Measurements from ENCODE around the gene CTNNBIP1.

CTNNBIP1 gene

GRCh38 chr1:9846611-9847171 lies 63.4 kb downstream of the CTNNBIP1 start:
- no peaks in the 10 kb centered on the region for H3K9me3 Mint-ChIP-seq
- peaks cover 10% of the 10 kb centered on the region for H3K4me1 Mint-ChIP-seq
- H3K27ac Mint-ChIP-seq, result no peak overlapping the region
- no peak overlapping the region for H3K4me3 Mint-ChIP-seq
- ATAC-seq (no peak), DNase-seq (no peak)
- no peaks in the 10 kb centered on the region for H3K27me3 Mint-ChIP-seq
- no peaks in the 10 kb centered on the region for H3K36me3 Mint-ChIP-seq (ENCODE audit: low read depth)

- Mint-ChIP-seq H3K36me3 (ENCODE audit: low read depth) (no peaks in the 10 kb centered on the region), H3K27ac (no peak overlapping the region), H3K9me3 (no peaks in the 10 kb centered on the region), H3K4me3 (no peak overlapping the region), H3K4me1 (peaks cover 10% of the 10 kb centered on the region), H3K27me3 (no peaks in the 10 kb centered on the region)
- DNase-seq (no peak), ATAC-seq (no peak)
Measured at GRCh38 chr1:9845914-9846313, 64.2 kb downstream of the CTNNBIP1 start.

GRCh38 chr1:9844756-9845155 lies 65.3 kb downstream of the CTNNBIP1 start:
- DNase-seq (no peak), ATAC-seq (no peak)
- no peaks in the 10 kb centered on the region for H3K36me3 Mint-ChIP-seq (ENCODE audit: low read depth)
- peaks cover 3% of the 10 kb centered on the region for H3K4me1 Mint-ChIP-seq
- no peak overlapping the region for H3K27ac Mint-ChIP-seq
- no peaks in the 10 kb centered on the region for H3K27me3 Mint-ChIP-seq
- H3K4me3 Mint-ChIP-seq, result no peak overlapping the region
- no peaks in the 10 kb centered on the region for H3K9me3 Mint-ChIP-seq

- peaks cover 3% of the 10 kb centered on the region for H3K4me1 Mint-ChIP-seq
- H3K9me3 Mint-ChIP-seq, result no peaks in the 10 kb centered on the region
- no peak for DNase-seq
- H3K36me3 Mint-ChIP-seq (ENCODE audit: low read depth), result no peaks in the 10 kb centered on the region
- no peak overlapping the region for H3K4me3 Mint-ChIP-seq
- H3K27ac Mint-ChIP-seq, result no peak overlapping the region
- no peak for ATAC-seq
- H3K27me3 Mint-ChIP-seq, result no peaks in the 10 kb centered on the region
Measured at GRCh38 chr1:9844106-9844505, 66.0 kb downstream of the CTNNBIP1 start.

- no peaks in the 10 kb centered on the region for H3K27me3 Mint-ChIP-seq
- ATAC-seq, result no peak
Measured at GRCh38 chr1:9843576-9843945, 66.5 kb downstream of the CTNNBIP1 start.

GRCh38 chr1:9842781-9843575 lies 67.1 kb downstream of the CTNNBIP1 start:
- ATAC-seq, result no peak
- Mint-ChIP-seq H3K27me3 (no peaks in the 10 kb centered on the region), H3K9me3 (no peaks in the 10 kb centered on the region), H3K4me1 (peaks cover 1% of the 10 kb centered on the region), H3K4me3 (no peak overlapping the region), H3K36me3 (ENCODE audit: low read depth) (no peaks in the 10 kb centered on the region), H3K27ac (no peak overlapping the region)
- no peak for DNase-seq

More at GRCh38 chr1:9843576-9843945, 66.5 kb downstream of the CTNNBIP1 start:
- Mint-ChIP-seq H3K27ac (no peak overlapping the region), H3K4me1 (peaks cover 3% of the 10 kb centered on the region), H3K9me3 (no peaks in the 10 kb centered on the region), H3K4me3 (no peak overlapping the region), H3K36me3 (ENCODE audit: low read depth) (no peaks in the 10 kb centered on the region)
- no peak for DNase-seq

- Mint-ChIP-seq H3K4me3 (no peak overlapping the region), H3K36me3 (ENCODE audit: low read depth) (no peaks in the 10 kb centered on the region), H3K9me3 (no peaks in the 10 kb centered on the region), H3K27me3 (no peaks in the 10 kb centered on the region), H3K4me1 (no peaks in the 10 kb centered on the region), H3K27ac (no peak overlapping the region)
- DNase-seq (no peak), ATAC-seq (no peak)
Measured at GRCh38 chr1:9842073-9842711, 67.9 kb downstream of the CTNNBIP1 start.

- H3K27me3 Mint-ChIP-seq, result no peaks in the 10 kb centered on the region
- H3K36me3 Mint-ChIP-seq (ENCODE audit: low read depth), result no peaks in the 10 kb centered on the region
- no peak for ATAC-seq
- no peak for DNase-seq
- no peaks in the 10 kb centered on the region for H3K9me3 Mint-ChIP-seq
- no peak overlapping the region for H3K27ac Mint-ChIP-seq
- no peaks in the 10 kb centered on the region for H3K4me1 Mint-ChIP-seq
- H3K4me3 Mint-ChIP-seq, result no peak overlapping the region
Measured at GRCh38 chr1:9841460-9841859, 68.6 kb downstream of the CTNNBIP1 start.

- Mint-ChIP-seq H3K36me3 (ENCODE audit: low read depth) (no peaks in the 10 kb centered on the region), H3K27me3 (no peaks in the 10 kb centered on the region), H3K27ac (no peak overlapping the region), H3K4me3 (no peak overlapping the region), H3K4me1 (no peaks in the 10 kb centered on the region), H3K9me3 (no peaks in the 10 kb centered on the region)
- ATAC-seq, result no peak
- DNase-seq, result no peak
Measured at GRCh38 chr1:9840176-9840575, 69.9 kb downstream of the CTNNBIP1 start.

- H3K27ac Mint-ChIP-seq, result no peak overlapping the region
Measured at GRCh38 chr1:9838946-9839345, 71.1 kb downstream of the CTNNBIP1 start.

GRCh38 chr1:9836632-9836960 lies 73.5 kb downstream of the CTNNBIP1 start:
- no peaks in the 10 kb centered on the region for H3K9me3 Mint-ChIP-seq
- no peaks in the 10 kb centered on the region for H3K27me3 Mint-ChIP-seq
- DNase-seq (no peak), ATAC-seq (no peak)
- H3K36me3 Mint-ChIP-seq (ENCODE audit: low read depth), result no peaks in the 10 kb centered on the region
- H3K4me3 Mint-ChIP-seq, result no peak overlapping the region
- no peaks in the 10 kb centered on the region for H3K4me1 Mint-ChIP-seq
- no peak overlapping the region for H3K27ac Mint-ChIP-seq

More at GRCh38 chr1:9838946-9839345, 71.1 kb downstream of the CTNNBIP1 start:
- ATAC-seq (no peak), DNase-seq (no peak)
- Mint-ChIP-seq H3K4me1 (no peaks in the 10 kb centered on the region), H3K27me3 (no peaks in the 10 kb centered on the region), H3K36me3 (ENCODE audit: low read depth) (no peaks in the 10 kb centered on the region), H3K9me3 (no peaks in the 10 kb centered on the region), H3K4me3 (no peak overlapping the region)

GRCh38 chr1:9835758-9836631 lies 74.1 kb downstream of the CTNNBIP1 start:
- H3K36me3 Mint-ChIP-seq (ENCODE audit: low read depth), result no peaks in the 10 kb centered on the region
- H3K4me1 Mint-ChIP-seq, result no peaks in the 10 kb centered on the region
- no peak for DNase-seq
- H3K27ac Mint-ChIP-seq, result no peak overlapping the region
- ATAC-seq, result no peak
- no peaks in the 10 kb centered on the region for H3K27me3 Mint-ChIP-seq
- no peaks in the 10 kb centered on the region for H3K9me3 Mint-ChIP-seq
- no peak overlapping the region for H3K4me3 Mint-ChIP-seq

GRCh38 chr1:9835404-9835757 lies 74.7 kb downstream of the CTNNBIP1 start:
- Mint-ChIP-seq H3K36me3 (ENCODE audit: low read depth) (no peaks in the 10 kb centered on the region), H3K9me3 (no peaks in the 10 kb centered on the region), H3K4me3 (no peak overlapping the region), H3K4me1 (no peaks in the 10 kb centered on the region), H3K27ac (no peak overlapping the region), H3K27me3 (no peaks in the 10 kb centered on the region)
- ATAC-seq (no peak), DNase-seq (no peak)

- no peak overlapping the region for H3K27ac Mint-ChIP-seq
- H3K36me3 Mint-ChIP-seq (ENCODE audit: low read depth), result no peaks in the 10 kb centered on the region
- no peak for DNase-seq
- ATAC-seq, result no peak
- H3K4me1 Mint-ChIP-seq, result no peaks in the 10 kb centered on the region
- H3K4me3 Mint-ChIP-seq, result no peak overlapping the region
- no peaks in the 10 kb centered on the region for H3K27me3 Mint-ChIP-seq
- H3K9me3 Mint-ChIP-seq, result no peaks in the 10 kb centered on the region
Measured at GRCh38 chr1:9833632-9834031, 76.4 kb downstream of the CTNNBIP1 start.

Data from activated naive CD8-positive, alpha-beta T cell treated with anti-CD3 and anti-CD28 coated beads, Interleukin-2, amount 50 U/mL, for 24 hours (primary cell).